NCI-H2171 treated with DMSO at 0.1 percent for 48 hours (cell line): ENCODE measurements around the gene CD248.

Experiments used
- DNase-seq: peaks from one replicate; lab custom pipeline; 2025; lab: John Stamatoyannopoulos, UW

The CD248 gene

GRCh38 chr11:66340596-66341501, 24.0 kb upstream of the CD248 start:
- no peak for DNase-seq

GRCh38 chr11:66339686-66340483, 23.0 kb upstream of the CD248 start:
- DNase-seq: no peak

- no peak for DNase-seq
These were observed 22.4 kb upstream of the CD248 start for GRCh38 chr11:66339162-66339675.

- no peak for DNase-seq
These were observed 21.7 kb upstream of the CD248 start for GRCh38 chr11:66338276-66339161.

- DNase-seq: peak; percentile 68
These were observed 20.5 kb upstream of the CD248 start for GRCh38 chr11:66337103-66337899.

GRCh38 chr11:66336234-66337102, 19.6 kb upstream of the CD248 start, which contains the start of gene RIN1:
TSS of gene RIN1 (minus strand) at chr11:66336434. CDS start at chr11:66336402, 32 bp downstream.
- peak; percentile 98 for DNase-seq

- DNase-seq: peak; percentile 42
These were observed 18.8 kb upstream of the CD248 start for GRCh38 chr11:66335531-66336233.

- peak; percentile 69 for DNase-seq
These were observed 18.0 kb upstream of the CD248 start for GRCh38 chr11:66334605-66335442.

- peak; percentile 37 for DNase-seq
These were observed 17.2 kb upstream of the CD248 start for GRCh38 chr11:66333896-66334604.

GRCh38 chr11:66333220-66333877, 16.5 kb upstream of the CD248 start:
- DNase-seq: no peak

- DNase-seq: no peak
These were observed 15.8 kb upstream of the CD248 start for GRCh38 chr11:66332371-66333219.

- no peak for DNase-seq
These were observed 14.9 kb upstream of the CD248 start for GRCh38 chr11:66331542-66332370.

- no peak for DNase-seq
These were observed 14.1 kb upstream of the CD248 start for GRCh38 chr11:66330931-66331330.

GRCh38 chr11:66329165-66329673, 12.4 kb upstream of the CD248 start:
- no peak for DNase-seq
